PC-3 (cell line): ENCODE results near the gene HAGHL. TPM values are rescaled to one million over a fixed set of nuclear protein-coding genes. Genes with fewer than 3 reads are reported as not detected.

ENCODE experiments used
- ATAC-seq: fragments of 200-7000 bp; cut with Tn5 transposase; 2 replicates; pipeline ENCODE4 v1.9.1; 2020; ENCODE audit warnings: mild to moderate bottlenecking, moderate library complexity
- BruUV-seq: library from RNA; stranded (reverse); fragments of 400-500 nt; replicated peaks from 2 replicates; lab custom pipeline; 2021; lab: Mats Ljungman, UMichigan
- CTCF ChIA-PET: fragments of 300-600 bp; sonication (Branson Sonifier 250); formaldehyde crosslinking; loops from one replicate; lab custom pipeline; 2022; ENCODE audit warnings: antibody characterized with exemption; lab: Charles Lee
- POLR2A ChIA-PET: fragments of 300-600 bp; sonication (Branson Sonifier 250); formaldehyde crosslinking; loops from one replicate; lab custom pipeline; 2022; ENCODE audit warnings: antibody characterized with exemption; ENCODE audit not compliant: unreplicated experiment; lab: Charles Lee
- DNase-seq: peaks from one replicate; pipeline ENCODE4 v3.0.0-alpha.2; 2015
- H2AFZ ChIP-seq: fragments of 300-600 bp; sonication (generic); 2 replicates; pipeline ENCODE4 v1.6.0; 2016; ENCODE audit warnings: antibody characterized with exemption, low read length
- H3F3A ChIP-seq: fragments of 300-600 bp; sonication (generic); one replicate; pipeline ENCODE4 v1.6.0; 2017; ENCODE audit warnings: antibody characterized with exemption, low read length, control low read depth, mild to moderate bottlenecking; ENCODE audit not compliant: unreplicated experiment
- H3K27ac ChIP-seq: fragments of 300-600 bp; sonication (generic); 2 replicates; pipeline ENCODE4 v1.5.1; 2016; ENCODE audit warnings: mild to moderate bottlenecking, low read length
- H3K27me3 ChIP-seq: fragments of 300-600 bp; sonication (generic); 2 replicates; pipeline ENCODE4 v1.6.1; 2016; ENCODE audit warnings: low read length, mixed read lengths
- H3K36me3 ChIP-seq: fragments of 300-600 bp; sonication (generic); 2 replicates; pipeline ENCODE4 v1.6.1; 2016; ENCODE audit warnings: low read depth, mixed run types, low read length, mixed read lengths
- H3K4me1 ChIP-seq: fragments of 300-600 bp; sonication (generic); 2 replicates; pipeline ENCODE4 v1.5.1; 2016; ENCODE audit warnings: low read length; ENCODE audit not compliant: insufficient read depth
- H3K4me2 ChIP-seq: fragments of 300-600 bp; sonication (generic); 2 replicates; pipeline ENCODE4 v1.6.0; 2016; ENCODE audit warnings: low read length
- H3K4me3 ChIP-seq: fragments of 300-600 bp; sonication (generic); 2 replicates; pipeline ENCODE4 v1.5.1; 2016; ENCODE audit warnings: mild to moderate bottlenecking, low read length, mixed read lengths
- H3K79me2 ChIP-seq: fragments of 300-600 bp; sonication (generic); 2 replicates; pipeline ENCODE4 v1.6.1; 2017; ENCODE audit warnings: low read length, mixed read lengths
- H3K9ac ChIP-seq: fragments of 300-600 bp; sonication (generic); 2 replicates; pipeline ENCODE4 v1.6.0; 2016; ENCODE audit warnings: mild to moderate bottlenecking, low read length
- H3K9me2 ChIP-seq: fragments of 300-600 bp; sonication (generic); replicated peaks from 2 replicates; pipeline ENCODE4 v1.6.1; 2016; ENCODE audit warnings: mixed run types, low read length, mixed read lengths
- H3K9me3 ChIP-seq: fragments of 300-600 bp; sonication (generic); 2 replicates; pipeline ENCODE4 v1.6.1; 2016; ENCODE audit warnings: low read length, mixed read lengths
- H4K20me1 ChIP-seq: fragments of 300-600 bp; sonication (generic); 2 replicates; pipeline ENCODE4 v1.6.1; 2016; ENCODE audit warnings: low read length, mixed read lengths
- EZH2 ChIP-seq: fragments of 300-600 bp; sonication (generic); IDR thresholded peaks from one replicate; pipeline ENCODE4 v1.6.1; 2017; ENCODE audit warnings: antibody characterized with exemption, mild to moderate bottlenecking, low read length; ENCODE audit not compliant: unreplicated experiment
- EZH2phosphoT487 ChIP-seq: fragments of 300-600 bp; sonication (generic); IDR thresholded peaks from 2 replicates; pipeline ENCODE4 v1.6.1; 2018; ENCODE audit warnings: mild to moderate bottlenecking, antibody characterized with exemption, low read length, borderline replicate concordance
- intact Hi-C: fragments of 100-400 bp; cut with micrococcal nuclease; formaldehyde crosslinking; loops from 2 replicates; pipeline ENCODE4 v1.9.0; 2023
- total RNA-seq: library from RNA; depleted of rRNA; stranded (reverse); fragments of >200 nt; gene quantifications from 2 replicates; pipeline ENCODE4 v1.2.3, GENCODE V29; 2014
- TF ChIP-seq, protein P1 (sequence below): fragments of 300-600 bp; sonication (generic); conservative IDR thresholded peaks from 2 replicates; pipeline ENCODE4 v1.5.1; 2017; ENCODE audit warnings: antibody characterized with exemption, low read depth, mild to moderate bottlenecking, low read length

HAGHL gene
- total RNA-seq, 1 experiment from 2014 or later, result 16.4 TPM

DNA sequence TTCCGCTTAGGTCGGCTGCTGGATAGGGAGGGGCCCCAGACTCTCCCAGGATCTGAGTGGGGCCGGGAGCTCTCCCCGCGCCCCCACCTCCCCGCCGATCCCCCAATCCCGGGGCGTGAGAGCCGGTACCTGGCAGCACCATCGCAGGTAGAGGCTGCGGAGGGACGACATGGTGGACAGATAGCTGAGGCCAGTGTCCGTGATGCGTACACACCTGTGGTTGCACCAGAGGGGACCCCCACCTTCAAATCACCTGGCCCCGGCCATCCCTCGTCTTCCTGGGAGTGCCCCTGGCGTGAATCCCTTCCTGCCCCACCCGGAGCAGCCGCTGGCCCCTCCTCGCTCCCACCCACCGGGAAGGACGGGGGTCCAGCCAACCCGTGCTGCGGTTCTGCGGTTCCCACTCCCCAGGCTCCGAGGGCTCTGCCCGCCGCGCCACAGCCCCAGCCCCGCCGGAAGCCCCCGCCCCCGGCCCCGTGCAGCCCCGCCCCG, 32.0 kb upstream of the HAGHL start:
- H3K79me2 ChIP-seq, result no peaks in the 10 kb centered on the region
- H3K27me3 ChIP-seq, result no peaks in the 10 kb centered on the region
- CTCF ChIA-PET, result no interaction called here
- no peak overlapping the region for H3K27ac ChIP-seq
- POLR2A ChIA-PET, result interaction anchor here (1.0 to 1.1 kb wide), 2 partner anchors 59 to 93 kb away, joined by 4 to 9 read pairs; partner anchors contain the start of genes CHTF18, METTL26 and RPUSD1
- H3K4me3 ChIP-seq, result peak overlapping the region; percentile 65
- no peaks in the 10 kb centered on the region for H3K9me2 ChIP-seq
- peak overlapping the region; percentile 88 for H3K4me2 ChIP-seq
- H3K9ac ChIP-seq, result no peak overlapping the region
- H3K4me1 ChIP-seq, result peaks cover 14% of the 10 kb centered on the region; the same call in 1 of the 2 replicates
- H2AFZ ChIP-seq, result no peak overlapping the region
- ATAC-seq, result no peak; the same call in 1 of the 2 replicates
- intact Hi-C loops, result no loop called here
- DNase-seq, result no peak
- BruUV-seq, result no TSS peak
- peaks cover 4% of the 10 kb centered on the region for H3F3A ChIP-seq
- no peaks in the 10 kb centered on the region for H4K20me1 ChIP-seq
- TF ChIP-seq, protein P1, sequence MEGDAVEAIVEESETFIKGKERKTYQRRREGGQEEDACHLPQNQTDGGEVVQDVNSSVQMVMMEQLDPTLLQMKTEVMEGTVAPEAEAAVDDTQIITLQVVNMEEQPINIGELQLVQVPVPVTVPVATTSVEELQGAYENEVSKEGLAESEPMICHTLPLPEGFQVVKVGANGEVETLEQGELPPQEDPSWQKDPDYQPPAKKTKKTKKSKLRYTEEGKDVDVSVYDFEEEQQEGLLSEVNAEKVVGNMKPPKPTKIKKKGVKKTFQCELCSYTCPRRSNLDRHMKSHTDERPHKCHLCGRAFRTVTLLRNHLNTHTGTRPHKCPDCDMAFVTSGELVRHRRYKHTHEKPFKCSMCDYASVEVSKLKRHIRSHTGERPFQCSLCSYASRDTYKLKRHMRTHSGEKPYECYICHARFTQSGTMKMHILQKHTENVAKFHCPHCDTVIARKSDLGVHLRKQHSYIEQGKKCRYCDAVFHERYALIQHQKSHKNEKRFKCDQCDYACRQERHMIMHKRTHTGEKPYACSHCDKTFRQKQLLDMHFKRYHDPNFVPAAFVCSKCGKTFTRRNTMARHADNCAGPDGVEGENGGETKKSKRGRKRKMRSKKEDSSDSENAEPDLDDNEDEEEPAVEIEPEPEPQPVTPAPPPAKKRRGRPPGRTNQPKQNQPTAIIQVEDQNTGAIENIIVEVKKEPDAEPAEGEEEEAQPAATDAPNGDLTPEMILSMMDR, result no peak
- TF ChIP-seq EZH2phosphoT487 (no peak), EZH2 (no peak)
- no peaks in the 10 kb centered on the region for H3K9me3 ChIP-seq
- no peaks in the 10 kb centered on the region for H3K36me3 ChIP-seq

GRCh38 chr16:695355-696089, 31.4 kb upstream of the HAGHL start:
- Histone ChIP-seq H2AFZ (peak overlapping the region; percentile 80), H3K27me3 (no peaks in the 10 kb centered on the region), H3K27ac (no peak overlapping the region), H3K9me2 (no peaks in the 10 kb centered on the region), H4K20me1 (no peaks in the 10 kb centered on the region), H3K9ac (peak overlapping the region; percentile 26), H3F3A (peaks cover 4% of the 10 kb centered on the region), H3K36me3 (no peaks in the 10 kb centered on the region), H3K4me3 (peak overlapping the region; percentile 63), H3K9me3 (no peaks in the 10 kb centered on the region), H3K79me2 (no peaks in the 10 kb centered on the region), H3K4me1 (peaks cover 14% of the 10 kb centered on the region; the same call in 1 of the 2 replicates), H3K4me2 (peak overlapping the region; percentile 88)
- ChIA-PET CTCF (no interaction called here), POLR2A (interaction anchor here (0.6 to 1.1 kb wide), 4 partner anchors 32 to 112 kb away, joined by 3 to 9 read pairs (median 4); partner anchors contain the start of genes CHTF18, METTL26 and RPUSD1)
- DNase-seq (peak; percentile 62), ATAC-seq (peak; percentile 62)
- TF ChIP-seq EZH2phosphoT487, result 0 out of 2 replicates have a peak, but pooled peaks have one; percentile 46
- TF ChIP-seq, protein P1, result no peak
- intact Hi-C loops, result no loop called here
- BruUV-seq, result no TSS peak
